Prostate gland (tissue), 2 donors: ENCODE results near the gene TNFRSF14. TPM values are rescaled to one million over a fixed set of nuclear protein-coding genes. Genes with fewer than 3 reads are reported as not detected.
A peak's percentile ranks its signal among the peaks of the same experiment; 100 is the strongest.

Source experiments
- DNase-seq: peaks from one replicate; pipeline ENCODE4 v3.0.0-alpha.2; 2019; ENCODE audit warnings: low spot score
- H3K27ac ChIP-seq, 2 donors: fragments of 200-600 bp; sonication (generic); 2 replicates each; pipeline ENCODE4 v1.5.1; 2017 to 2019
- H3K27me3 ChIP-seq: fragments of 200-600 bp; sonication (generic); replicated peaks from 2 replicates; pipeline ENCODE4 v1.5.1; 2019; ENCODE audit not compliant: insufficient read depth
- H3K36me3 ChIP-seq, 2 donors: fragments of 200-600 bp; sonication (generic); 1 replicate in 1 of 2; 2 replicates in 1 of 2; pipeline versions ENCODE4 v1.5.1 to v1.8.1; 2017 to 2019
- H3K4me1 ChIP-seq: fragments of 200-600 bp; sonication (generic); replicated peaks from 2 replicates; pipeline ENCODE4 v1.5.1; 2019
- H3K4me3 ChIP-seq, 2 donors: fragments of 200-600 bp; sonication (generic); 2 replicates each; pipeline ENCODE4 v1.5.1; 2017 to 2019
- H3K9me3 ChIP-seq: fragments of 200-600 bp; sonication (generic); 2 replicates; pipeline ENCODE4 v1.5.1; 2017
- POLR2A ChIP-seq: fragments of 450-650 bp; IDR thresholded peaks from one replicate; pipeline ENCODE4 v1.6.1; 2016; ENCODE audit warnings: antibody characterized with exemption, mild to moderate bottlenecking
- POLR2AphosphoS5 ChIP-seq: sonication (generic); formaldehyde crosslinking; IDR thresholded peaks from one replicate; pipeline ENCODE4 v1.6.1; 2017; ENCODE audit warnings: antibody characterized with exemption
- WGBS: methylation state at CpG from one replicate; pipeline ENCODE4 v1.1.5; 2018; 5-methylcytosine and 5-hydroxymethylcytosine counted together
- intact Hi-C: fragments of 100-400 bp; cut with DNase I; formaldehyde crosslinking; loops from one replicate; pipeline ENCODE4 v1.14.2; 2022
- total RNA-seq, 2 donors: library from RNA; depleted of rRNA; stranded (reverse); fragments of >200 nt; gene quantifications; one replicate each; pipeline ENCODE4 v1.1.0, GENCODE V29; 2016
- TF ChIP-seq, protein P1 (sequence below), 4 experiments: fragments of 200-600 bp in 2 of 4; fragments of 450-650 bp in 2 of 4; sonication (generic) in 2 of 4; IDR thresholded peaks; 1 replicate in 3 of 4; 2 replicates in 1 of 4; pipeline ENCODE4 v1.5.1; 2016 to 2019; ENCODE audit warnings: antibody characterized with exemption in 4 of 4, mild to moderate bottlenecking in 2 of 4, moderate library complexity in 2 of 4

The TNFRSF14 gene
- total RNA-seq, 2 donors from 2014 or later, result 83.3 to 105 TPM

DNA sequence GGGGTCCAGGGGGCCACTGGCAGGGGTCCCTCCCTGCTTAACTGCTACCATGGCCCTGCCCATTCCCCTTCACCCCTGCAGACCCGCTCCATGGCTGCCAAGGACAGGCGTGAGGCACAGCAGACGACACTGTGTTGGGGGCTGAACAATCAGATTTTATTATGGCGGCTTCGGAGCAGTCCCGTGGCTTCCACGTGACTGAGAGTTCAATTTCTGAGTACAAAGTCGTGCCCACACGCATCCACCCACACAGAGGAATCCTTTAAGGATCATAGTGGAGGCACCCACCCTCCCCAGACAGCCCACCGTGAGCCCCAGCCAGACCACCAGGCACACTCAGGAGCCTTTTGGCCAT, 27.6 kb upstream of the TNFRSF14 start:
- peaks cover 19% of the 10 kb centered on the region for H3K4me1 ChIP-seq
- intact Hi-C loops, result loop anchor here (10.0 kb wide), 1 partner anchor 334 kb away; the partner anchor contains the start of gene FAAP20
- DNase-seq, result no peak
- no peak overlapping the region for H3K27ac ChIP-seq
- no peak overlapping the region for H3K4me3 ChIP-seq
- H3K9me3 ChIP-seq, result no peaks in the 10 kb centered on the region
- 55% methylated on average over 10 of the region's 10 CpGs for WGBS
- no peaks in the 10 kb centered on the region for H3K36me3 ChIP-seq
- H3K27me3 ChIP-seq, result no peaks in the 10 kb centered on the region
- TF ChIP-seq, protein P1, sequence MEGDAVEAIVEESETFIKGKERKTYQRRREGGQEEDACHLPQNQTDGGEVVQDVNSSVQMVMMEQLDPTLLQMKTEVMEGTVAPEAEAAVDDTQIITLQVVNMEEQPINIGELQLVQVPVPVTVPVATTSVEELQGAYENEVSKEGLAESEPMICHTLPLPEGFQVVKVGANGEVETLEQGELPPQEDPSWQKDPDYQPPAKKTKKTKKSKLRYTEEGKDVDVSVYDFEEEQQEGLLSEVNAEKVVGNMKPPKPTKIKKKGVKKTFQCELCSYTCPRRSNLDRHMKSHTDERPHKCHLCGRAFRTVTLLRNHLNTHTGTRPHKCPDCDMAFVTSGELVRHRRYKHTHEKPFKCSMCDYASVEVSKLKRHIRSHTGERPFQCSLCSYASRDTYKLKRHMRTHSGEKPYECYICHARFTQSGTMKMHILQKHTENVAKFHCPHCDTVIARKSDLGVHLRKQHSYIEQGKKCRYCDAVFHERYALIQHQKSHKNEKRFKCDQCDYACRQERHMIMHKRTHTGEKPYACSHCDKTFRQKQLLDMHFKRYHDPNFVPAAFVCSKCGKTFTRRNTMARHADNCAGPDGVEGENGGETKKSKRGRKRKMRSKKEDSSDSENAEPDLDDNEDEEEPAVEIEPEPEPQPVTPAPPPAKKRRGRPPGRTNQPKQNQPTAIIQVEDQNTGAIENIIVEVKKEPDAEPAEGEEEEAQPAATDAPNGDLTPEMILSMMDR (IDR thresholded peaks at IDR 0.05), result no peak
- TF ChIP-seq POLR2AphosphoS5, result no peak
- TF ChIP-seq POLR2A, result no peak

DNA sequence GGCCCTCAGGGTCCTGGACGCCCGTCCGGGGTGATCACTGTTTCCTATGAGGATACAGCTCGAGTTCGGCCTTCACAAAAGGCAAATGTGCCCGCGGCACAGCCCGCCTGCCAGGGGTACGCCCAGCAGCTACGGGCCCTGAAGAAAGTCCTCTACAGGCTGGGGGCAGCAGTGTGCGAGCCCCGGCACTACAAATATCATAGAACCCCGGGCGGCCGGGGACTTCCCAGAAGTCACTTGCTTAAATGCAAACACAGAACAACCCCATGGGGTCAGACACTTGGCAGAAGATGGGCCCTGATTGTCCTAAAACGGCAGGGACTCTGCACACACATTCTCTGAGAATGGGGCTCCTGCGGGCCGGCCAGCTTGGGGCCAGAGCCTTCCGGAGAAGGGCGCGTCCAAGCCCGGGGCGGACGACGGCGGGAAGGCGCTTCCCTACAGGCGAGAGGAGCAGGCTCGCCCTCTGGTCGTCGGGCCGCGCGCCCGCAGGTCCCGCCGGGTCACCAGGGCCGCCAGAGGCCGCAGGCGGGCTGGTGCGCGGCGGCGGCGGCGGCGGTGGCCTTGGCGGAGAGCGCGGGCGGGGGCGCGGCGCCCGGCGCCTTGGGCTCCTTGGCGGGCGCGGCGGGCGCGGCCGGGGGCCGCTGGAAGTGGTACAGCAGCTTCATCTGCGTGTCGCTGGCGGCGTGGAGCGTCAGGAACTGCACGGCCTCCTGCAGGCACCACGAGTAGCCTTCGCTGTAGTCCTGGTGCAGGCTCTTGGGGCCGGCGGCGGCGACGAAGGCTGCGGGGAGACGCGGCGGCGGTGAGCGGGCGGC, 27.0 kb upstream of the TNFRSF14 start:
- Histone ChIP-seq H3K36me3 (no peaks in the 10 kb centered on the region), H3K4me1 (peaks cover 19% of the 10 kb centered on the region), H3K27ac (no peak overlapping the region), H3K27me3 (no peaks in the 10 kb centered on the region), H3K4me3 (peak overlapping the region in 1 of 2 donors; percentile 16), H3K9me3 (no peaks in the 10 kb centered on the region)
- TF ChIP-seq POLR2A (no peak), POLR2AphosphoS5 (no peak)
- TF ChIP-seq, protein P1 (IDR thresholded peaks at IDR 0.05), result no peak
- WGBS, result 16% methylated on average over 50 of the region's 84 CpGs
- no peak for DNase-seq
- intact Hi-C loops, result loop anchor here (10.0 kb wide), 1 partner anchor 334 kb away; the partner anchor contains the start of gene FAAP20

DNA sequence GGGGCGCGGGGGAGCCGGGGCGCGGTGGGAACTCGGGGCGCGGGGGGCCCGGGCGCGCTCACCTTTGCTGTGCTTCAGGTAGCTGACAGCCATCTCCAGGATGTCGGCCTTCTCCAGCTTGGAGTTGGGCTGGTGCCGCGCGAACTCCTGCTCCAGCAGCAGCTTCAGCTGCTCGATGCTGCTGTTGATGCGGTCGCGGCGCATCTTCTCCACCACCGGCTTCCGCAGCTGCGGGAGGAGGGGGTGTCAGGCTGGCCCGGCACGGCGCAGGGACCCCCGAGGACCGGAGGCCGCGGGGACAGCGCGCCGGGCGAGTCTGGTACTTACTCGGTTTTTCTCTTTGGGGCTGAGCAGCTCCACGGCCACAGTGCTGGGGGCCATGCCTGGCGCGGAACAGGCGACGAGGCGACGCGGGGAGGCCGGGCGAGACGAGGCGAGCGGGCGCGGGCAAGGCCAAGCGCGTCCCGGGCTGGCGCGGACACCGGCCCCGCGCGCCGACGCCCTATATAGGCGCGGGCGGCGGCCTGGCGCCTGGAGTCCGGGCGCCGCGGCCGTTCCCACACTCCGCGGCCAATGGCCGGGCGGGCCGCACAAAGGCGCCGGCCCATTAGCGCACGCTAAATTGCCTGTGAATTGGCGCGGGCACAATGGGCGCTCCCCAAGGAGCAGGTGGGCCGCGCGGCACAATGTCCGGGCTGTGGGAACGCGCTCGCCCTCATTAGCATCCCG, 26.2 kb upstream of the TNFRSF14 start, which contains the start of gene HES5:
HES5 (minus strand) TSS at position 480 of the 729 bp plus-strand sequence; CDS start at position 381, 99 bp downstream.
- WGBS, result 3% methylated on average over 49 of the region's 91 CpGs

DNA sequence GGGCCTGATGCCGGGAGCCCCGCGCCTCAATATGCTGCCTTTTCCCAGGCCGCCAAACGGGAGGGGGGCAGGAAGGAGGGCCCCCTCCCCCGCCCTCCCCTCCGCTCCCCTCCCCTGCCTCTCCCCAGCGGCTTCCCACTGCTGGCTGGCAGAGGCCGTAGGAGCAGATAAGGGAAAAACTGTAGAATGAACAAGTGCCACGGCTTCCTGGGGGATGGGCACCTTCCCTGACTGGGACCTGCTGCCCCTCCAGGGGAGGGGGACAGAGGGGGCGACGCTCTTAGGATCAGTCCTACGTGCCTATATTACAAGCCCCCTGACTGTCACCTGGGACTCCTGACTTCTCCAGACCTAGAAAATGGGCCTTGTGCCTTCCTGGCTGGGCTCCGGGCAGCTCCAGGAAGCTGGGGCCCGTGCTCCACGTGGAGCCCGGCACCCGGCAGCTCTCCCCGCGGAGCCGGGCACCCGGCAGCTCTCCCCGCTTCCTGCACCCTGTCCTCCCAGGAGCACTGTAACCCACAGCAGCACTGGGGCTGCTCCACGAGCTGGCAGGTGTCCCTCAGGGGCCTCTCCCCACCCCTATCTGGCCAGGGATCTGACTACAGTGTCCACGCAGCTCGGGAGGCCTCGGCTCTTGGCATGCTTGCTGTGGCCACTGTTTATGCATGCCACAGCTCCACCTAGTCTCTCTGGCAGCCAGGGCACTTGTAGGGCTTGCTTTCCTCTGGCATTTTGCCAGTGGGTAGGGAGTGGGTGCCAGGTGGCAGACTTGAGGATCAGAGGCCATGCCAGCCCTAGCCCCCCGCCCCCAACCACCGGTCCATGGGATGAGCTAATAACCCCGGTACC, 25.4 kb upstream of the TNFRSF14 start:
- peak; percentile 63 for DNase-seq
- no peak overlapping the region for H3K4me3 ChIP-seq

More for the DNA sequence above, 26.2 kb upstream of the TNFRSF14 start, which contains the start of gene HES5:
- Histone ChIP-seq H3K4me1 (peaks cover 15% of the 10 kb centered on the region), H3K36me3 (no peaks in the 10 kb centered on the region), H3K27ac (peak within 1 kb of the TSS; percentile 14 to 33), H3K4me3 (peak within 1 kb of the TSS in 1 of 2 donors; percentile 16), H3K27me3 (no peaks in the 10 kb centered on the region), H3K9me3 (no peaks in the 10 kb centered on the region)
- TF ChIP-seq POLR2AphosphoS5 (no peak), POLR2A (no peak)
- TF ChIP-seq, protein P1 (IDR thresholded peaks at IDR 0.05), result no peak
- intact Hi-C loops, result loop anchor here (10.0 kb wide), 1 partner anchor 335 kb away; the partner anchor contains the start of gene FAAP20
- no peak for DNase-seq

More for the DNA sequence above, 25.4 kb upstream of the TNFRSF14 start:
- no peaks in the 10 kb centered on the region for H3K36me3 ChIP-seq
- H3K27ac ChIP-seq, result peak overlapping the region; percentile 14 to 33
- peaks cover 15% of the 10 kb centered on the region for H3K4me1 ChIP-seq
- TF ChIP-seq, protein P1 (IDR thresholded peaks at IDR 0.05), result peak in 2 of 4 experiments; percentile 24 to 43
- TF ChIP-seq POLR2A, result no peak
- peak; percentile 51 for TF ChIP-seq POLR2AphosphoS5
- no peaks in the 10 kb centered on the region for H3K27me3 ChIP-seq
- no peaks in the 10 kb centered on the region for H3K9me3 ChIP-seq
- 16% methylated on average over 21 of the region's 30 CpGs for WGBS
- intact Hi-C loops, result no loop called here
